ENCODE measurements around the gene VTA1. TPM values are rescaled to one million over a fixed set of nuclear protein-coding genes. Genes with fewer than 3 reads are reported as not detected.

Gene VTA1
- total and polyA plus RNA-seq, 2 of the 8 experiments (the other 6 are each of a cell fraction or from before 2014, with no cell fraction given) = 63.6 to 67.0 TPM

DNA sequence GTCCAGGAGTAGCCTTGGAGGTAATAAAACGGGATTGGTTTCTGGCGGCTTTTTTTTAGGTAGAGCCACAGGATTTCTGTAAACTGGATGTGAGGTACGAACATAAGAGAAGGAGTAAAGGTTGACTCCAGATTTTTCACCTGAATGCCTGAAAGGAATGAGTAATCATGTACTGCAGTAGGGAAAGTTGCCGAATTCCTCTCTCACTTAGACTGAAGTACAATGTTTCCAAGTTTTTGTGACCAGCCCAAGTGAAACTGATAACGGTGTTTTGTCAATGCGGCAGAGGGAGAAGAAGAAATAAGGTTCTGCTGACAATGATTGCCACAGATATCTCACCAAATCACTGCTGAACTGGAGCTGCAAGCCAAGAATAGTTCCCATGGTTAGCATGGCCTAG, 75.0 kb downstream of the VTA1 start:
- Histone ChIP-seq H2BK5ac (ENCODE audit: low read depth, low read length) (no peak overlapping the region), H3K23ac (ENCODE audit: insufficient read length) (no peak overlapping the region), H2AFZ (ENCODE audit: low read length) (no peak overlapping the region), H3K23me2 (ENCODE audit: low read depth, low read length) (no peaks in the 10 kb centered on the region), H2BK12ac (ENCODE audit: low read depth, low read length) (no peak overlapping the region), H3K9me3 (ENCODE audit: insufficient read depth in 2 of 2, low read depth in 1 of 2, low read length in 1 of 2) (no peaks in the 10 kb centered on the region), H3K14ac (ENCODE audit: insufficient read length) (no peak overlapping the region), H4K8ac (ENCODE audit: extremely low read depth, insufficient read depth, low read length) (no peak overlapping the region), H3K4me3 (ENCODE audit: extremely low read depth in 1 of 4, insufficient read depth in 2 of 4, low read depth in 3 of 4, low read length in 4 of 4) (no peak overlapping the region), H4K20me1 (replicated peaks in 1 of 2; ENCODE audit: control insufficient read depth in 1 of 2, insufficient read depth in 2 of 2, low read length in 2 of 2) (no peaks in the 10 kb centered on the region), H2BK15ac (ENCODE audit: low read length) (no peak overlapping the region), H4K91ac (replicated peaks; ENCODE audit: insufficient read length, low read length) (no peak overlapping the region), H3K4me1 (replicated peaks in 1 of 4; ENCODE audit: control insufficient read depth in 3 of 4, insufficient read depth in 4 of 4, low read length in 3 of 4) (no peaks in the 10 kb centered on the region), H3K18ac (ENCODE audit: extremely low read depth, low read length) (no peak overlapping the region), H4K5ac (ENCODE audit: insufficient read length, low read depth, low read length) (no peak overlapping the region), H3K27me3 (replicated peaks in 1 of 4; ENCODE audit: control insufficient read depth in 3 of 4, extremely low read depth in 1 of 4, insufficient read depth in 3 of 4, low read length in 3 of 4) (no peaks in the 10 kb centered on the region), H3K79me2 (ENCODE audit: control insufficient read depth in 1 of 2, insufficient read depth in 2 of 2, low read length in 2 of 2) (no peaks in the 10 kb centered on the region), H3K9ac (replicated peaks in 1 of 4; ENCODE audit: extremely low read depth in 1 of 4, low read depth in 3 of 4, low read length in 3 of 4) (no peak overlapping the region), H2BK20ac (ENCODE audit: low read length) (no peak overlapping the region), H3K27ac (ENCODE audit: low read depth, low read length) (no peak overlapping the region), H3K79me1 (ENCODE audit: low read depth, low read length) (no peaks in the 10 kb centered on the region), H3K4me2 (ENCODE audit: insufficient read depth in 1 of 2, low read depth in 2 of 2, low read length in 2 of 2) (no peak overlapping the region), H2AK5ac (ENCODE audit: low read depth, low read length) (no peak overlapping the region), H3K36me3 (ENCODE audit: control insufficient read depth in 2 of 4, insufficient read depth in 4 of 4, low read length in 3 of 4) (peaks cover 0 to 11% (median 2%) of the 10 kb centered on the region in 4 experiments; a peak in 1 of 8 replicates), H3K4ac (replicated peaks; ENCODE audit: insufficient read length, low read depth, low read length) (no peak overlapping the region), H3K56ac (replicated peaks; ENCODE audit: insufficient read length, low read depth, low read length) (no peak overlapping the region), H2BK120ac (replicated peaks; ENCODE audit: low read depth, low read length) (no peak overlapping the region)
- POLR2A ChIA-PET (ENCODE audit: partially characterized antibody) = no interaction called here
- CTCF ChIA-PET (ENCODE audit: partially characterized antibody) = interaction anchor here (0.7 to 1.3 kb wide), 3 partner anchors 10 to 1987 kb away, joined by 3 to 8 read pairs (median 8); no protein-coding TSS in a partner anchor
- WGBS, 2 experiments (ENCODE audit: extremely low coverage in 1 of 2, insufficient coverage in 1 of 2, insufficient read length in 1 of 2, insufficient replicate concordance in 2 of 2, low coverage in 1 of 2, low lambda C conversion rate in 2 of 2, missing lambda C conversion rate in 1 of 2) = 87% methylated on average over 6 of the region's 6 CpGs; no CpG with 5 or more reads in 1 of the 2 experiments
- no peak for FAIRE-seq
- TF ChIP-seq YY1 (IDR thresholded peaks at IDR 0.05; ENCODE audit: low read depth, low read length) (no peak), SIRT6 (IDR thresholded peaks at IDR 0.05; ENCODE audit: low read length) (no peak), HDAC6 (IDR thresholded peaks at IDR 0.05; ENCODE audit: low read depth, low read length) (no peak), BCL11A (IDR thresholded peaks at IDR 0.05; ENCODE audit: low read depth in 2 of 2, low read length in 2 of 2) (no peak), JUND (IDR thresholded peaks at IDR 0.05; ENCODE audit: low read length) (no peak), ASH2L (IDR thresholded peaks at IDR 0.05; ENCODE audit: low read length) (no peak), RXRA (IDR thresholded peaks at IDR 0.05; ENCODE audit: insufficient read depth, low read depth, low read length) (no peak), KDM5A (IDR thresholded peaks at IDR 0.05; ENCODE audit: low read length) (no peak)
- TF ChIP-seq, protein P1, sequence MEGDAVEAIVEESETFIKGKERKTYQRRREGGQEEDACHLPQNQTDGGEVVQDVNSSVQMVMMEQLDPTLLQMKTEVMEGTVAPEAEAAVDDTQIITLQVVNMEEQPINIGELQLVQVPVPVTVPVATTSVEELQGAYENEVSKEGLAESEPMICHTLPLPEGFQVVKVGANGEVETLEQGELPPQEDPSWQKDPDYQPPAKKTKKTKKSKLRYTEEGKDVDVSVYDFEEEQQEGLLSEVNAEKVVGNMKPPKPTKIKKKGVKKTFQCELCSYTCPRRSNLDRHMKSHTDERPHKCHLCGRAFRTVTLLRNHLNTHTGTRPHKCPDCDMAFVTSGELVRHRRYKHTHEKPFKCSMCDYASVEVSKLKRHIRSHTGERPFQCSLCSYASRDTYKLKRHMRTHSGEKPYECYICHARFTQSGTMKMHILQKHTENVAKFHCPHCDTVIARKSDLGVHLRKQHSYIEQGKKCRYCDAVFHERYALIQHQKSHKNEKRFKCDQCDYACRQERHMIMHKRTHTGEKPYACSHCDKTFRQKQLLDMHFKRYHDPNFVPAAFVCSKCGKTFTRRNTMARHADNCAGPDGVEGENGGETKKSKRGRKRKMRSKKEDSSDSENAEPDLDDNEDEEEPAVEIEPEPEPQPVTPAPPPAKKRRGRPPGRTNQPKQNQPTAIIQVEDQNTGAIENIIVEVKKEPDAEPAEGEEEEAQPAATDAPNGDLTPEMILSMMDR (IDR thresholded peaks at IDR 0.05; ENCODE audit: control extremely low read depth in 1 of 3, insufficient read depth in 1 of 3, low read depth in 1 of 3, low read length in 3 of 3) = no peak
- TF ChIP-seq, protein P2, sequence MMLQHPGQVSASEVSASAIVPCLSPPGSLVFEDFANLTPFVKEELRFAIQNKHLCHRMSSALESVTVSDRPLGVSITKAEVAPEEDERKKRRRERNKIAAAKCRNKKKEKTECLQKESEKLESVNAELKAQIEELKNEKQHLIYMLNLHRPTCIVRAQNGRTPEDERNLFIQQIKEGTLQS (IDR thresholded peaks at IDR 0.05; ENCODE audit: insufficient read depth, low read depth, low read length) = no peak
- DNase-seq (ENCODE audit: low read depth in 1 of 2, low spot score in 2 of 2) = no peak

Measured in H1 (cell line).